Hindlimb muscle (tissue), 1 donor: ENCODE measurements around the gene AGTRAP. TPM values are rescaled to one million over a fixed set of nuclear protein-coding genes. Genes with fewer than 3 reads are reported as not detected.
A peak's percentile ranks its signal among the peaks of the same experiment; 100 is the strongest.

Source experiments
- DNase-seq: peaks from one replicate; pipeline ENCODE4 v3.0.0-alpha.2; 2013
- polyA plus RNA-seq: library from polyadenylated mRNA; unstranded; fragments of 120-200 nt; gene quantifications from one replicate; pipeline ENCODE4 v1.2.1, GENCODE V29; 2013; ENCODE audit not compliant: insufficient read length

Gene AGTRAP
- polyA plus RNA-seq, 1 donor, result 22.2 TPM

DNA sequence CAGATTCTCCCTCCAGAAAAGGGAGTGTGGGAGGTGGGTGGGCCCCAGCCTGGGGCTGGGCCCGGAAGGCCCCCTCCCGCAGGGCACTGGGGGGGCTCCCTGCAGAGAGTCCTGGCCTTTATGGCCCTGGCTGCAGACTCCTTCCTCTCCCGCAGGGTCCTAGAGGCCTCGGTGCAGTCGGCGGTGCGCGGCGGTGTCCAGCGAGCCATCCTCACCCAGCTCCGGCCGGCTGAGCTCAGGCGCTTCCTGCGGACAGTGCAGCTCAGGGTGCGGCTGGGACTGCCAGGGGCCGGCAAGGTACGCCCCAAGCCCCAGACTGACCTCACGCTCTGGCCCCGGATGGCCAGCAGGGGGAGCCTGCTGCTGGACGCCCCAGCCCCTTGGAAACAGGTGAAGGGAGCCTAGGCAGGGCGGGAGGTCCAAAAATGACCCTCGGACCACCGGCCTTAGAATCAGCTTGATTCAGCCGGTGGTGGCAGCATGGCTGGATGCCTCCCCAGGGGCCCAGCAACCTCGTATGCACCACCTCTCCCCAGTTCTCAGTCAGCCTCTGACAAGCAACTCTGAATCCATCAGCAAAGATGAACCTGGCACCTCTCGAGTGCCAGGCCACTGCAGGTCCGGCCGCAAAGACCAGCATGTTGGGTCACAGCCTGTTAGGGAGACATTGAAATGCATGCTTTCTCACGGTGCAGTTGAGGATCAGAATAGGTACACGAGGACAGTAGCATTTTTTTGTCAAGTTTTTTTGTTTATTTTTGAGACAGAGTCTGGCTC, 49.2 kb downstream of the AGTRAP start:
- peak; percentile 54 for DNase-seq

DNA sequence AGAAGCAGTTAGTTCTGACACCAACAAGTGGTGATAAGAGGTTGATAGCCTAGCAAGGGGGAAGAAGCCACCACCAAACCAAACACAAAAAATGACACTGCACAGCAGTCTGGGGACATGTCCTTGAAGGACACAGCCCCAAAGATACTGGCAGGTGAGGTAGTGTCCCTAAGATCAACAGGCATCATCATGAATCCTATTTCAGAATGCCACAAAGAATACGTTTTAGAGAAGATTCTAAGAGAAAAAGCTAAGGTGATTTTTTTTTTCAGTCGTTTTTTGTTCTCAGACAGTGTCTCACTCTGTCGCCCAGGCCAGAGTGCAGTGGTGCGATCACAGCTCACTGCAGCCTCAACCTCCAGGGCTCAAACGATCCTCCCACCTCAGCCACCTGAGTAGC, 50.2 kb downstream of the AGTRAP start:
- DNase-seq, result no peak

DNA sequence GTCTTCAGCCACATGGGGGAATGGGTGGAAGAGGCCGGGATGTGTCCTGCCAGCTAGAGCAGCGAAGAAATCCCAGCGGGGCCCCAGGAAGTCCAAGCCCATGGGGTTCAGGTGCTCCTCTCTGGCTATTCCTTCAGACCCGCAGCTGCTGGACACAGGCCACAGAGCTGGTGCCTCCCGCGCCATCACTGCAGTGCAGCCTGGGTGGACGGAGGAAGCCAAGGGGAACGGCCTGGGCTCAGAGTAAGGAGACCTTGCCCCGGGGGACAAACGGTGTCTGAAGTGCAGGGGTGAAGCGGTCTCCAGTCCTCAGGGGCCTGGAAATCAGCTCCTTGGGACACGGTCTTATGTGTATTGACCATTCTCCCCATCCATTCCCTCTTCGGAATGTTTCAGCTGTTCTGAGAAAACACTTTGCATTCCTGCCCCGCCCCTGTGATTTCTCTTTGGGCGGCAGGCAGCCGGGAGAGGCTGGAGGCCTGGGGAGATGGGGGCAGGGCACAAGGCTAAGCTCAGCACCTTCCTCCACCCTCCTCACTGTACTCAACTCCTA, 51.4 kb downstream of the AGTRAP start:
- DNase-seq, result no peak

- DNase-seq, result no peak
Observed at GRCh38 chr1:11787804-11788436, 52.0 kb downstream of the AGTRAP start.

DNA sequence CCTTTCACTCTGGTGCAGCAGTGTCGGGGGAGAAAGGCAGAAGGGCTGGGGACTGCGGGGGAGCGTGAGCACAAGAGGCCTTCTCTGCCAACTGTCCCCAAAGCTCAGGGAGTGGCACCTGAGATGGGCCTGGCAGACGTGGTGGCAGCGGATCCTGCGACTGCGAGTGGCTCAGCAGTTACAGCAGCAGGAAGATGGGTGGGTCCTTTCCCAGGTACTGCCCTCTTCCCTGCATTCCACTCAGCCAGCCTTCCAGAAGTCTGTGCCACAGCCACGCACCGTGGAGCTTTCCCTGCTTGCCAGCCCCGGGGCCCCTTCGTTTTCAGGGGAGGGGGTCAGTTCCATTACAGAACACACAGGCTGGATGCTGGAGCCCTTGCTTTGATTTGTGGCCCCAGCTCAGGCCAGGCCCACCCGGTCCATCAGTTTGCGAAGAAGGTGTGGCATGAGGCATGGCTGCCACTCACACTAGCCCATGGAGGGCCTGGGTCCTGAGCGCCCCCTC, 52.7 kb downstream of the AGTRAP start:
- DNase-seq, result no peak

DNA sequence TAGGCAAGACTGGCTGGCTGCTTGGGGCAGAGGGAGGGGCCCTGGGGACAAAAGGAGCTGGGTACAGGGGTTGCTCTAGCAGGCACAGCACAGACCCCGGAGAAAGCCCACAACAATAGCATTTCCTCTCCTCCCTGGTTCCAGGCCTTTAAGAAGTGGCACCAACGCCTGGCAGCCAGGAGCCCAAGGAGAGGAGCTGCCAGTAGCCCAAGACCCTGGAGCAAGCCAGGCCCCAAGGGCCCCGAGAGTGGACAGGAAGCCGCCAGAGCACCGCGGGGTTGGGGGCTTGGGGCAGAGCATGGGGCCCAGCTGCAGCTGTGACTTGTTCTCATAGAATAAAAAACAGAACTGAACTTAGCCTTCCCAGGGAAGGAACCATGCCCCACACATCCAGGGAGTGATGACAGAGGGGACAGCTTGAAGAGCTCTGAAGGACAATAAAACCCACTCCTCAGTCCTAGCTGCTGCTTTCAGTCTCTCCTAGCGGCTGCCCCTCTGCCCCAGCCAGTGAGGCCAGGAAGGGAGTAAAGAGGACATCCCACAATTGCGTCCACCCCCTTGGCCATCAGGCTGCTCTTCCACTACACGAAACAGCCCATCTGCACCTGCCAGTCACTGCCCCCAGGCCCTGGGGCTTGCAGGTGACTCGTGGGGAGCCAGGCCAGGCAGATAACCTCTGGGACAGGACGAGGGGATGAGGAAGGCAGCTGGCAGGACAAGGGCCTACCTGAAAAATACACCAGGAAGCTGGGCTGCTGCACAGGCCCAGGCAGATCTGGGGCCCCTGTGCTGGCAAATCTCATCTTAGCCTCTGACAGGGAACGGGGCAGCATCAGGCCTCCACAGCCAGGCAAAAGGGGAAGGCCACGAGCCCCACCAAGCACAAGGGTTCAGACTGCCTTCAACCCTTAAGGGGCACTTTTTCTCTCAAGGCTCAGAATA, 53.5 kb downstream of the AGTRAP start:
- DNase-seq, result no peak

DNA sequence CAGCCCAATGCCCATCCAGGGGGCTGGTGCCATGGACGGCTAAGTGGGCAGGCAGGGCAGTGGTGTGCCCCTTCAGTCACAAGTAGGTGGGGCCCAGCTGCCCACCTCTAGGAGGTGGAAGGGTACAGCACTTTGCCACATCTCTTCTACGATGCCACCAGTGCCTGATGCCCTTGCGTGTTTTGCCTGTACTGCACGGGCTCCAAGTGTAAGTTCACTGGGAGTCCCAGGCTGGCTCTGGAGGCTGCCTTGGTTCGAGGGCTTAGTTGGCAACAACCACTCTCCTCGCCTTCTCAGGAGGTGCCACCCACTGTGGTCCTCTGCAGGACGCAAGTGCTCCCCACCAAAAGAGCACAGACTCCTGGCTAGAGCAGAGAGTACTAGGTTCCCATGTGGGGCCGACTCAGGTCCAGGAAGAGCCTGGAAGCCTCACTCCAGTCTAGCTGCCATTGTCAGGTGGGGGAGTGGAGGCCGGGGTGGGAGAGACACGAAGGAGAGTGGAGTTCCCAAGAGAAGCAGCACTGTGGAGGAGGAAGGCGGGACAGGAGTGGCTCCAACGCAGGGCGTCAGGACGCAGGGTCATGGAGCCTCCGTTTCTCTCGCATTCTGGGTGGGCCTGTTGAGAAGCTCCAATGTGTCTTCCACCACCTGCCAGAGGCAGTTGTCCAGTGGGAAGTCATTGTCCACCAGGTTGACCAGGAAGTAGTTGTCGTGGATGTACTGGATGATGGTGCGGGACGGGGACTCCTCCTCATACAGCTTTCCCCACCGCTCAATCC, 54.4 kb downstream of the AGTRAP start:
- DNase-seq, result no peak

GRCh38 chr1:11790880-11791715, 55.2 kb downstream of the AGTRAP start:
- DNase-seq, result peak; percentile 77

DNA sequence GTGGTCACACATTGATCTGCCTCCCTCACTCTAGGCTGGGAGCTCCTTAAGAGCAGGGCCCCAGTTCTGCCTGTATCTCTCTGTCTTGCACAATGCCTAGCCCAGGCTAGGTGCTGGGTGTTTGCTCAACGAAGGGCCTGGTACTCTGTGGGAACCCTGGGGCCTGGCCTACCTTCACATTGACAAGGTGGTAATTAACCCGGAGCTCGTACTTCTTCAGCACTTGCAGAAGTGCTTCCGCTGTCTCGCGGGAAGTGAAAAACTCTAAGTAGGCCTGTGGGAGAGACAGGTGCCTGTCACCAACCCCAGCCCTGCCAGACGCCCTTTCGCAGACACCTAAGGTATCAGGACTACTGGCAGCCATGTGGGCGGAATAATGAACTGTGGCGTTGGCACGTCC, 56.2 kb downstream of the AGTRAP start:
- no peak for DNase-seq

DNA sequence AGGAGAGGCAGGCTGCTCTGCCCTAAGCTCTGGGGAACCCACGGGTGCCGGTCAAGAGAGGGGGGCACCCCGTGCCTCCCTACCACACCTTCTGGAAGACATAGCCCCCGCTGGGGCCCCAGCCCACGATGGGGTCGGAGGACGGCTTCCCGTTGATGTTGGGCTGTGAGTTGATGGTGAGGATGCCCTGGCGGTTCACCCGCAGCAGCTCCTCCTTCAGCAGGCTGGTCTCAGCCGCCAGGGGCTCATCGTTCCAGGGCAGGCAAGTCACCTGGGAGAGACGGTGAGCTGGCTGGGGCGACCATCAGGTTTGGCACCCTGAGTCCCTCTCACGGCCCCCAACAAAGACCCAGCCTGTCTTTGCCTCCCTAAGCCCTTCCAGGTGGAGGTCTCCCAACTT, 57.9 kb downstream of the AGTRAP start:
- DNase-seq, result no peak

GRCh38 chr1:11794446-11795237, 58.7 kb downstream of the AGTRAP start:
- DNase-seq, result no peak

DNA sequence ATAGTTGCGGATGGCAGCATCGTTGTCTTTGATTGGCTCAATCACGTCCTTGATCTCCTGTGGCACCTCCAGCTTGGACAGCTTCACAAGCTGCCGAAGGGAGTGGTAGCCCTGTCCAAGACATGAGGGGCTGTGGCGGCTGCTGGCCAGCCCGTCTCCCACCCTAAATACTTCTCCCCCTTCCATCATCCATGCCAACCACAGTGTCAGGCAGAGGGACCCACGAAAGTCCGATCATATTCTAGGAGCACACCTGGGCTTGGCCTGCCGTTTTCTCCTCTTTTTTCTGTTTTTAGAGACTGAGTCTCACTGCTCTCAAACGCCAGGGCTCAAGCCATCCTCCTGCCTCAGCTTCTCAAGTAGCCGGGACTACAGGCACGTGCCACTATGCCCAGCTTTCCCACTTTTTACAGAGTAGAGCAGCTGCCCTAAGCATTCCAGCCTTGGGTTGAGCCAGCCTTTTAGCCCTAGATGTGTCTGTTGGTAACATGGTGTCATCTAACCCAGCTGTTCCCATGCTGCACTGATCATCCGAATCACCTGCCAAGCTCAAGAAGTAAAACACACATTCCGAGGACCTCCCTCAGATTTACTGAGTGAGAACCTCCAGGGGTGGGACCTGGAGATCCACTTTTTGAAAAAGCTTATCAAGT, 59.4 kb downstream of the AGTRAP start:
- DNase-seq, result no peak

GRCh38 chr1:11796036-11796828, 60.3 kb downstream of the AGTRAP start:
- DNase-seq, result no peak

- DNase-seq, result no peak
Observed at GRCh38 chr1:11797525-11798216, 61.7 kb downstream of the AGTRAP start.

DNA sequence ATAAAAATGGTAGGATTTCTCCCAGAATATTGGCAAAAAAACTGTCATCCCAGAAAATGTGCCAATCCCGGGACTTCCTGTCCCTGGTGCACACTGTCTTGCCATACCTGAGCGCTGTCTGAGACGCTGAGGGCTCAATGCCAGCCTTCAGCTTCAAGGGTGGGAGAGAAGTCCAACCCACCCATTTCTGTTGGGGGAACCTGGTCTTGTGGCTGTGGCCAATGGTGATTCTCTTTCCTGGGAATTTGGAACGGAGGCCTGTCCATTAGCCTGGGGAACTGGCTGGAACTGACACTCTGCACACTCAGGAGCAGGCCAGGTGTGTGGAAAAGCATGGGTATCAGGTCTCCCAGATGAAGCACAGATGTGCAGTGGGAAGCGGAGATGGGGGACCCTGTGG, 63.2 kb downstream of the AGTRAP start:
- DNase-seq, result no peak

DNA sequence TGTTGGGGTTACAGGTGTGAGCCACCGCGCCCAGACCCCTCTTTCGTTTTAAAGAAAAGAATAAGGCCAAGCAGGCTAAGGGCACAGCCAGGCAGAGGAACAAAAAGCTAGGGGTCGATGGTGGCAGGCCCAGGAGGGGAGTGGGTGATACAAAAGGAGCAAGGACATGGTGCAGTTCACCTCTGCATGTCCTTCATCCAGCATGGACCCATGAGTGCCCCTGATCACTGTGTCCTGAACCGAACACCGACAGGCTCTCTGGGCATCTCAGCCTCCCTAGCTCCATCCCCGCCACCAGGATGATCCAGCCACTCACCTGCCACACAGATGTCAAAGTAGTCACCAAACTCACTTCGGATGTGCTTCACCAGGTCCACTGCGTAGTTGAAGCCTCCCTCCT, 64.0 kb downstream of the AGTRAP start:
- no peak for DNase-seq

DNA sequence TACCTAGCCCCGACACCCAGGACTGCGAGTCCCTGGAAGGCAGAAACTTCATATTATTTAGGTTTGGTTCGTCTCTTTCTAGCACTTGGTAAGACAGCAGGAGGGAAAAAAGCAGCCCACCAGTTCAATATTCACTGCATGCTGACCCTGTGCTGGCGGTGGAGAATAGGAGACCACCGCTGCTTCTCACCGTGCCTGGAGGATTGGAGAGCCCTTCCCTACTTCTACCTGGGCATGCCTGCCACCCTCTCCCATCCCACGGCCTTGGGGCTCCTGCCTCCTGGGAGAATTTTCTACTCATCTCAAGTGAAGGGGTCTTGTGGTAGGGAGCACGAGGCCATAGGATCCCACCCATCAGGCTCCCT, 64.4 kb downstream of the AGTRAP start:
- DNase-seq, result no peak
